Spleen (tissue), 7 donors: ENCODE data around the gene KCNK13.

ENCODE experiments used
- POLR2A ChIP-seq, 3 donors: fragments of 450-650 bp; IDR thresholded peaks; one replicate each; pipeline ENCODE4 v1.5.1; 2017; ENCODE audit warnings: antibody characterized with exemption in 3 of 3, mild to moderate bottlenecking in 1 of 3
- TF ChIP-seq, protein P1 (sequence below), 11 experiments: fragments of 200-600 bp in 7 of 11; fragments of 450-650 bp in 4 of 11; sonication (generic) in 4 of 11; IDR thresholded peaks in 8 of 11; conservative IDR thresholded peaks in 3 of 11; 1 replicate in 7 of 11; 2 replicates in 4 of 11; pipeline versions ENCODE4 v1.4.0 to v1.8.0; 2016 to 2021; ENCODE audit warnings: antibody characterized with exemption in 11 of 11, inconsistent platforms in 4 of 11, mild to moderate bottlenecking in 1 of 11
- donor health status: DM: no; HTN: no; CAD: no; lungs with moderate emphysema.
- donor health status: DM: no; HTN: no; CAD: no.
- donor health status: DM: no; HTN: no; CAD: no.

DNA sequence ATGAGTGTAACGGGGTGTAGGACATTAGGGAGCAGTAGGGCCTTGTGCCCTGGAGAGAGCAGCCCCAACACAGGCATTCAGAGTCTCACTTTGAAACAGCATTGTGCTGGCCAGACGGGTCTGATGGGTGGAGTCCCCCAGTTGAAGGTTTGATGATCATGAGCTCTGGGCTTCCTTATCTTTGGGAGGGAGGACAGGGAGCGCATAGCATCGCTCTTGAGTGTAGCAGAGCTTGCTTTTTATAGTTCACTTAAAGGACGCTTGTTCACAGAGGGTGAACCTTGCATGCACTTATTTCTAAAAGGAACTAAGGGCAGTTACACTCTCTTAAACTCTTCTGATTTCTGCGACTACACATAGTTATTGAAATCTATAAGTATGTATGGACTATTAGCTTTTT, 10.6 kb downstream of the KCNK13 start:
- no peak for TF ChIP-seq POLR2A (IDR thresholded peaks at IDR 0.05)
- TF ChIP-seq, protein P1, sequence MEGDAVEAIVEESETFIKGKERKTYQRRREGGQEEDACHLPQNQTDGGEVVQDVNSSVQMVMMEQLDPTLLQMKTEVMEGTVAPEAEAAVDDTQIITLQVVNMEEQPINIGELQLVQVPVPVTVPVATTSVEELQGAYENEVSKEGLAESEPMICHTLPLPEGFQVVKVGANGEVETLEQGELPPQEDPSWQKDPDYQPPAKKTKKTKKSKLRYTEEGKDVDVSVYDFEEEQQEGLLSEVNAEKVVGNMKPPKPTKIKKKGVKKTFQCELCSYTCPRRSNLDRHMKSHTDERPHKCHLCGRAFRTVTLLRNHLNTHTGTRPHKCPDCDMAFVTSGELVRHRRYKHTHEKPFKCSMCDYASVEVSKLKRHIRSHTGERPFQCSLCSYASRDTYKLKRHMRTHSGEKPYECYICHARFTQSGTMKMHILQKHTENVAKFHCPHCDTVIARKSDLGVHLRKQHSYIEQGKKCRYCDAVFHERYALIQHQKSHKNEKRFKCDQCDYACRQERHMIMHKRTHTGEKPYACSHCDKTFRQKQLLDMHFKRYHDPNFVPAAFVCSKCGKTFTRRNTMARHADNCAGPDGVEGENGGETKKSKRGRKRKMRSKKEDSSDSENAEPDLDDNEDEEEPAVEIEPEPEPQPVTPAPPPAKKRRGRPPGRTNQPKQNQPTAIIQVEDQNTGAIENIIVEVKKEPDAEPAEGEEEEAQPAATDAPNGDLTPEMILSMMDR (IDR thresholded peaks at IDR 0.05 in 8 of 11, conservative IDR thresholded peaks at IDR 0.05 in 3 of 11), result no peak
